LNCAP (cell line): Measurements from ENCODE around the gene PASK.

Experiments
- CTCF ChIP-seq: fragments of 450-650 bp; IDR thresholded peaks from 2 replicates; pipeline ENCODE4 v1.5.1; 2017; ENCODE audit warnings: mild to moderate bottlenecking

Gene PASK

DNA sequence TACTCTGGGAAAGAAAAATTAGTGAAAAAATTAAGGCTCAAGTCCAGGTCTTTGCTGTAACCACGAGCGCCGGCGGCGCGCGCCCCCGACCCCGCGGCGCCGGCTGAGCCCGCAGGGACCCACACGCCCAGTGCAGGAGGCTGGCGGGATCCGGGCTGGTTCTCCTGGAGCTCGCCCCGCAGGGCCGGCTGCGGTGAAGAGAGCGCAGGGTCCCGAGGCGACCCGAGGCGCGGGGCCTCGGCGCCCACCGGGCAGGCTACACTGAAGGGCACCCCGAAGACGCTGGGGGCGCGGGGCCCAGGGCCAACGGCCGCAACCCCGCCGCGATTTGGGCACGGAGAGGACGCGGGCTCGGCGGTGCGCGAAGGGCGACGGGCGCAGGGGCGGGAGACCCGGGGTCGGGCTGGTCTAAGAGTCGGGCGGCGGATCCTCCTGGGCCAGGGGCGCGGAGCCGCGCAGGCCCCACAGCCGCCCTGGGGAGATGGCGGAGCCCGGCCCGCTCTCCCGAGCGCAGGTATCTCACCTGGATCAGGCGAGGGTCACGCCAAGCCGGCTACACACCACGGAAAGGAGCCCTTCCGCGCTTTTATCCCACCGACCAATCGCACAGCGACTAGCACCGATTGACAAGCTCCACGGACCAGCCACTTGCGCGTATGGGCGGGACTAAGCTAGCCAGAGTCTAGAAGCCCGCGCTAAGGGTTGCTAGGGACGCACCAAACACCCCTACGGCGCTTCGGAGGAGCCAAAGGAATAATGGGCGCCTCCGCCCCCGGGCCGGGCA is at the start of gene PASK:
TSS of gene PASK (minus strand) at position 582 of the 784 bp plus-strand sequence. CDS start 6,440 bp downstream, outside the sequence.
- TF ChIP-seq CTCF, result no peak

DNA sequence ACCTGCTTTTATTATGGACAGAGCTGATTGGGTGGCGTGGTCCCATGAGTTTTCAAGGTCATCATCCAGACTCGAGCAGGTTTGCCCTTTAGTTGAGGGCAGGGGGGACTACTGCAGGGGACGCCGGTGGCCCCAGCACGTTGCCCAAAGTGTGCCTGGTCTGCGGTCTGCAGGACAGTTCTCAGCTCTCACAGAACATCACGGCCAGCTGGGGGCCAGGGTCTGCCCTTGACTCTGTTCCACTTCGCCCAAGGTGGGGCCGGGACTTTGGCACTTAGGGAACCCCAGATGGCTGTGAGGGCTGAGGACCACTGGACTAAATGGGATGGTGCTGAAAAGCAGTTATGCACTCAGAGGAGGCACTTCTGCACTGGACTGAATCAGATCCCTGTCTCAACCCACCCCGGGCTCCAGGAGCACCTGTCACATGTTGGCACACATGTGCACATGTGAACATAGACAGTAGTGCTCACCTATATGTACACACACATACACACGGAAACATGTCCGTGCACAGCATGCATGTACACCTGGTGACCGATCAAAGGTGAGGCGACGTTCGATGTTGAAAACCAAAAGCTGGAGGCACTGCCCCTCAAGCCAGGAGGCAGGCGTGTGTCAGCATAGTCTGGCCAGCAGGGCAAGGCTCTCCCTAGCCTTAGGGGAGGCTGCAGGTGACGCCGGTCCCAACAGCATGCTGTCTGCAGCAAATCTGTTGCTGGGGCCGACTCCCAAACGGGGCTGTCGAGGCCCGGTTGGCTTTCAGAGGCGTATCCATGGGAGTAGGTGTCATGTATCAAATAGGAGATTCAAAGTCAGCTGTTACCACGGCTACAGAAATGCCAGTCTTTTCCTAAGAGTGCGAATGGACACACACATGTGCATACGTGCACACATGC is 49.4 kb upstream of the PASK start:
- no peak for TF ChIP-seq CTCF

- no peak for TF ChIP-seq CTCF
These were observed 48.7 kb upstream of the PASK start for GRCh38 chr2:241197947-241198346.

GRCh38 chr2:241195506-241196130 is 46.3 kb upstream of the PASK start:
- TF ChIP-seq CTCF, result no peak

DNA sequence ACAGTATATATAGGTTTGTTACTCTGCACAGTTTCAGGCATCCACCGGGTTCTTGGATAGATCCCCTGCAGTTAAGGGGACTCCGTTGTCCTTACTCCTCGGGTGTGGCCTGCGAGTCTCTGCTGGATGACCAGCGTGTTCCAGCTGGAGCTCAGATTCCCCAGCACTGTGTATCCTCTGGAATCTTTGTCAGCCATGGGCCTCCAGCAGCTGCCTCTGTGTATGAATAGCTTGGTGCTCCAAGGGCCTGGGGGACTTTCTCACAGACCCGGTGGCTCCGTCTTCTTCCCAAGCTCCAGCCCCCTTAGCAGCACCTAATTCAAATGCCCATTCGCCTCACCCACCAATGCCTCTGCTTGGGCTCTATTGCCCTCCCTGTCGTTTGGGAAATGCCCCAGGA is 45.5 kb upstream of the PASK start:
- no peak for TF ChIP-seq CTCF

GRCh38 chr2:241193271-241193670 is 44.0 kb upstream of the PASK start:
- no peak for TF ChIP-seq CTCF

DNA sequence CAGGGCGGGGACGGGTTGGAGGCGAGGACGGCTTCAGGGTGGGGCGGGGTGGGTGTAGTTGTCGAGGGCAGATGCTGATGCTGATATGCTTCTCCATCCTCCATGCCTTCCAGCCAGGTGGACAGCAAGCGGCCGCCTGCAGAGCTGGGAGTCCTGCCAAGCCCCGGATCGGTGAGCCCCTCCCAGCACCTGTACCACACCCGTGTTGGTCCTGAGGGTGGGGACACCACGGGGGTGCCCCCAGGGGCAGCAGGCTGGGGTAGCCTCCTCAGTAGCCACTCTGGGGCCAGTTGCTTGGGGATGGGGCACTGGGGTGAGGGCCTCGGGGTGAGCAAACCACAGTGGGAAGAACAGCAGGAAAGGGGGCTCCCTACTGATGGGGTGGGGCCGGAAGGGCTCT is 41.8 kb upstream of the PASK start:
- no peak for TF ChIP-seq CTCF
